MCF 10A (cell line): ENCODE results near the gene ANKRD13A. TPM values are rescaled to one million over a fixed set of nuclear protein-coding genes. Genes with fewer than 3 reads are reported as not detected.
"Not testable (repeated sequence)": the region's sequence is repeated elsewhere in the genome, so short reads cannot be mapped to it uniquely, and the experiment has no call there.

Experiments
- BruUV-seq: library from RNA; stranded (reverse); fragments of 400-500 nt; replicated peaks from 2 replicates; lab custom pipeline; 2021; lab: Mats Ljungman, UMichigan
- CTCF ChIA-PET: fragments of 300-600 bp; sonication (Branson Sonifier 250); formaldehyde crosslinking; extraction: SDS; loops from one replicate; lab custom pipeline; 2021; ENCODE audit warnings: antibody characterized with exemption, inconsistent platforms; lab: Yijun Ruan, JAX
- POLR2A ChIA-PET: fragments of 300-600, 350-650 bp; sonication (Branson Sonifier 250); formaldehyde crosslinking; extraction: SDS; loops from one replicate; lab custom pipeline; 2020; ENCODE audit warnings: antibody characterized with exemption, inconsistent platforms; lab: Yijun Ruan, JAX
- DNase-seq: peaks from one replicate; pipeline ENCODE4 v3.0.0-alpha.2; 2018; ENCODE audit not compliant: unreplicated experiment
- H3K27ac Mint-ChIP-seq: one replicate; pipeline ENCODE4 v1.8.0; 2022; ENCODE audit warnings: mild to moderate bottlenecking, low read depth, mixed read lengths; ENCODE audit not compliant: unreplicated experiment
- H3K27me3 Mint-ChIP-seq: one replicate; pipeline ENCODE4 v1.8.0; 2022; ENCODE audit warnings: mixed read lengths; ENCODE audit not compliant: insufficient read depth, unreplicated experiment
- H3K36me3 Mint-ChIP-seq: one replicate; pipeline ENCODE4 v1.8.0; 2022; ENCODE audit warnings: mild to moderate bottlenecking, moderate library complexity, mixed read lengths; ENCODE audit not compliant: insufficient read depth, unreplicated experiment
- H3K4me1 Mint-ChIP-seq: one replicate; pipeline ENCODE4 v1.8.0; 2022; ENCODE audit warnings: mixed read lengths; ENCODE audit not compliant: insufficient read depth, unreplicated experiment
- H3K4me3 Mint-ChIP-seq: one replicate; pipeline ENCODE4 v1.8.0; 2022; ENCODE audit warnings: mild to moderate bottlenecking, moderate library complexity, mixed read lengths; ENCODE audit not compliant: unreplicated experiment
- H3K9me3 Mint-ChIP-seq: one replicate; pipeline ENCODE4 v1.8.0; 2022; ENCODE audit warnings: mixed read lengths; ENCODE audit not compliant: unreplicated experiment
- CTCF ChIP-seq: fragments of 200-600 bp; IDR thresholded peaks from one replicate; pipeline ENCODE4 v1.8.0; 2022; ENCODE audit warnings: antibody characterized with exemption, mild to moderate bottlenecking; ENCODE audit not compliant: unreplicated experiment
- intact Hi-C: fragments of 100-400 bp; cut with micrococcal nuclease; formaldehyde crosslinking; loops from 2 replicates; pipeline ENCODE4 v1.14.1; 2022
- total RNA-seq: library from RNA; stranded (reverse); gene quantifications from 2 replicates; pipeline ENCODE4 v1.2.3, GENCODE V29; 2022

ANKRD13A gene
- total RNA-seq, 1 experiment from 2014 or later = 32.5 TPM

- no peak for TF ChIP-seq CTCF
- no peaks in the 10 kb centered on the region for H3K9me3 Mint-ChIP-seq
- CTCF ChIA-PET = no interaction called here
- BruUV-seq = no TSS peak
- peaks cover 13% of the 10 kb centered on the region for H3K4me1 Mint-ChIP-seq
- H3K27ac Mint-ChIP-seq = no peak overlapping the region
- peaks cover 6% of the 10 kb centered on the region for H3K36me3 Mint-ChIP-seq
- intact Hi-C loops = no loop called here
- DNase-seq = no peak
- no peak overlapping the region for H3K4me3 Mint-ChIP-seq
- H3K27me3 Mint-ChIP-seq = no peaks in the 10 kb centered on the region
- POLR2A ChIA-PET = no interaction called here
Observed at GRCh38 chr12:110006115-110006514, 6.9 kb downstream of the ANKRD13A start.

- intact Hi-C loops = no loop called here
- H3K4me3 Mint-ChIP-seq = no peak overlapping the region
- ChIA-PET POLR2A (interaction anchor here (1.2 kb wide), 1 partner anchor 8 kb away, joined by 3 read pairs; no protein-coding TSS in a partner anchor), CTCF (no interaction called here)
- no peak for DNase-seq
- BruUV-seq = no TSS peak
- no peak for TF ChIP-seq CTCF
- H3K4me1 Mint-ChIP-seq = peaks cover 14% of the 10 kb centered on the region
- H3K9me3 Mint-ChIP-seq = no peaks in the 10 kb centered on the region
- H3K36me3 Mint-ChIP-seq = peaks cover 14% of the 10 kb centered on the region
- H3K27me3 Mint-ChIP-seq = no peaks in the 10 kb centered on the region
- H3K27ac Mint-ChIP-seq = no peak overlapping the region
Observed at GRCh38 chr12:110007881-110008280, 8.7 kb downstream of the ANKRD13A start.

GRCh38 chr12:110008681-110009398 is 9.6 kb downstream of the ANKRD13A start:
- DNase-seq, CTCF ChIA-PET, H3K27me3 Mint-ChIP-seq, POLR2A ChIA-PET, H3K4me3 Mint-ChIP-seq, H3K27ac Mint-ChIP-seq, BruUV-seq, H3K9me3 Mint-ChIP-seq, H3K4me1 Mint-ChIP-seq, intact Hi-C loops: not testable (repeated sequence)
- peaks cover 15% of the 10 kb centered on the region for H3K36me3 Mint-ChIP-seq

GRCh38 chr12:110010853-110011723 is 11.9 kb downstream of the ANKRD13A start:
- no peak overlapping the region for H3K4me3 Mint-ChIP-seq
- no peak for TF ChIP-seq CTCF
- CTCF ChIA-PET = interaction anchor here (0.5 to 0.7 kb wide), 2 partner anchors 10 to 88 kb away, joined by 4 read pairs; no protein-coding TSS in a partner anchor

More at GRCh38 chr12:110010853-110011723, 11.9 kb downstream of the ANKRD13A start:
- Mint-ChIP-seq H3K36me3 (peaks cover 26% of the 10 kb centered on the region), H3K27ac (no peak overlapping the region), H3K27me3 (no peaks in the 10 kb centered on the region), H3K4me1 (peaks cover 7% of the 10 kb centered on the region), H3K9me3 (no peaks in the 10 kb centered on the region)
- DNase-seq = no peak
- POLR2A ChIA-PET = interaction anchor here (1.3 to 1.8 kb wide), 2 partner anchors 10 to 11 kb away, joined by 3 to 6 read pairs; partner anchors contain the start of gene ANKRD13A
- intact Hi-C loops = no loop called here
- no TSS peak for BruUV-seq
